HG03095 (cell line): Measurements from ENCODE around the gene AFAP1L2.

Experiments used
- ATAC-seq: cut with Tn5 transposase; IDR thresholded peaks from one replicate; pipeline ENCODE4 v1.9.1; 2021; ENCODE audit warnings: moderate library complexity; ENCODE audit not compliant: unreplicated experiment

The AFAP1L2 gene

GRCh38 chr10:114404171-114405010 is at the start of gene AFAP1L2:
Gene AFAP1L2, minus strand, starts transcription at chr10:114404502. Its CDS starts 47 bp downstream, at chr10:114404455.
- no peak for ATAC-seq

GRCh38 chr10:114453576-114453975 is 49.3 kb upstream of the AFAP1L2 start:
- no peak for ATAC-seq

DNA sequence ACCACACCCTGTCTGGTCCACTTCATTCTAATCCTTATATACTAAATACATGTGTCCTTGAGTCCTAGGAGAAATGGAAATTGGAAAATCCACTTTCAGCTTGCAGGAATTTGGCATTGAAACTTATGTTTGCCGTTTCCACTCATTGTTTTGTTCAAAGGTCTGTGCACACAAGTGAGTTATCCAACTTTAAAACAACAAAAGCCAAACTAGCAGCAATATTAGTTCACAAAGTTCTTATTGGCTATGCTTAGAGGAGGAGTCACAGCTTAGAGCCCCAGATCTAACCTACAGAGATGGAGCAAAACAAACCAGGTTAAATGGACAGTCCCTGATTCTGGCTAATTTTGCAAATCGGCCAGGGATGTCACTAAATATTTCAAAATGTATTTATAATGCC is 44.6 kb upstream of the AFAP1L2 start:
- ATAC-seq: no peak

GRCh38 chr10:114445332-114445731 is 41.0 kb upstream of the AFAP1L2 start:
- ATAC-seq: no peak

DNA sequence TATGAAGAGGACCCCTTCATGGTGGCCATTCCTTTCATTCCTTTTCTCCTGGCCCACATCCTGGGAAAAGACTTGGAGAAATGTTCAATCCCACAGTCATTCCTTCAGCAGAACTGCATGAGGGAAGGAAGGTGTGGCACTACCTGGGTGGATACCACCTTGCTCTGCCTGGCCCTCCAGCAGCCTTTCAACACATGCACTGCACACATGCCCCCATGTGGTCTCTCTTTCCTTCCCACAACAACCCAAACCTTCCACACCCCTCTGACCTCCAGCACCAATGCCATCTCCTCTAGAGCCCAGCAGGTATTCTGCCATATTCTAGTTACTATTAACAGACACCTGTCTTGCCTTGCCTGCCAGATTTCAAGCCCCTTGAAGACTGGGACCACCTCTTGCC is 40.5 kb upstream of the AFAP1L2 start:
- ATAC-seq: no peak

GRCh38 chr10:114442091-114442630 is 37.9 kb upstream of the AFAP1L2 start:
- ATAC-seq: no peak

GRCh38 chr10:114441107-114441506 is 36.8 kb upstream of the AFAP1L2 start:
- ATAC-seq: no peak

DNA sequence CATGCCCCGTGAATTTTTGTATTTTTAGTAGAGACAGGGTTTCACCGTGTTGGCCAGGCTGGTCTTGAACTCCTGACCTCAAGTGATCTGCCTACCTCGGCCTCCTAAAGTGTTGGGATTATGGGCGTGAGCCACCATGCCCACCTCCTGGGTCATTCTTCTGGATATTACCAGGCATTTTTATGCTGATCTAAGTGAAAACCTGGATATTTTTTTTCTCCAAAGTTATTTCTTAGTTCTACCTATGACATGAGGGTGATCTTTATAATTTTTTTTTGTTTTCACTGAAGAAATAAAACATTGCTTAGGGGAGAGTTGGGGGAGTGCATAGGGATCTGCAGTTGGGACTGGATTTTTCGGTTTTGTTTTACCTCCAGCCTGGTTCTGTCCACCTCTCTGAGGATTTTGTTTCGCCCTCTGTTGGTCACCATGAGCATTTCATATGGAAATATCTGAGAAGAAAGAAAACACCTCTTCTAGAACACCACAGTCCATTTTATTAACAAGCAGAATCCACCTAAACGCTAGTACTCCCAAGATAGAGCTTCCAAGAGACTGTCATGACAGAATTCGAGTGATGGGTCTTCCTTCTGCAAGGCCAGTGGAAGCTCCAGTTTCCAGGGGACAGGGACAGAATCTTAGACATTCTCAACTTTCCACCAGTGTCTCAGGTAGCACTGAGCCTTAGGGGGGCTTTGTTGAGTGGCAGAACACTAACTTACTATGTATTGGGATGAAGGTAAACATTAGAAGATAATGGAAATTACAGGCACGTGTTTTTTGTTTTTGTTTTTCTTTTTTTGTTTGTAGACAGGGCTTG is 33.4 kb upstream of the AFAP1L2 start:
- no peak for ATAC-seq

- no peak for ATAC-seq
Observed at GRCh38 chr10:114436941-114437340, 32.6 kb upstream of the AFAP1L2 start.

- no peak for ATAC-seq
Observed at GRCh38 chr10:114432566-114433093, 28.3 kb upstream of the AFAP1L2 start.

- no peak for ATAC-seq
Observed at GRCh38 chr10:114431414-114432135, 27.3 kb upstream of the AFAP1L2 start.

- ATAC-seq: no peak
Observed at GRCh38 chr10:114430688-114431413, 26.5 kb upstream of the AFAP1L2 start.

- no peak for ATAC-seq
Observed at GRCh38 chr10:114429581-114430335, 25.5 kb upstream of the AFAP1L2 start.

- ATAC-seq: no peak
Observed at GRCh38 chr10:114427124-114427852, 23.0 kb upstream of the AFAP1L2 start.

DNA sequence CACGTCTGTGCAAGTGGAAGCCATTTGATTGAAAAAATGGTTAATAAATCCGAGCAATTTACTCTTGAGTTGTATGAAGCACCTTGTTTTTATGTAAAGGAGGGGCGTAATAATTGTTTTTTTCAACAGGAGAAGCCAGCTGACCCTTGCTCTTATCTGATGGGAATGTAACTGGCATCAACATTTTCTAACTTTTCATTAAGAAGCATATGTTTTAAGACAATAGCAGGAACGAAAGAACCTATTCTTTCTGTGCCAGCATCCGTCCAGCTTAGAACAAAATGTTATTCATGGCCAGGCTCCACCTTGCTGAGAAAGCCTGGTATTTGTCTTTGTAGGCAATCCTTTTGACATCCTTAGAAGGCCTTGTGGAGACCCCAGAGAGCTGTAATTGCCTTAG is 22.2 kb upstream of the AFAP1L2 start:
- ATAC-seq: no peak

- no peak for ATAC-seq
Observed at GRCh38 chr10:114420811-114421485, 16.6 kb upstream of the AFAP1L2 start.

DNA sequence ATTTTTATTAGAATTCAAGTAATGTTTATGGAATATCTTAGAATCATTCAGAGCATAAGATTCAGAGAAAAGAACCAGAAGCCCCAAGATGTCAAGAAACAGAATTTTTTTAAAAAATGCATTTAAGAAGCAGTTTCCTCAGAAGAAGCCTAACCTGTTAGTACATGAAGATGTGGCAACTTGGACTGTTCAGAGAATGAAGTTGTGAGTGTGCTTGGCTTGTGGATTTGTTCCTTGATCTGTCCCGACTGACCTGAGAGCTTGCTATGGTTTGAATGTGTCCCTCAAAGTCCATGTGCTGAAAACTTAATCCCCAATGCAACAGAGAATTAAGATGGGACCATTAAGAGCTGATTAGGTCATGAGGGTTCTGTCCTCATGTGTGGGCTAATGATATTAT is 13.8 kb upstream of the AFAP1L2 start:
- no peak for ATAC-seq
